ENCODE measurements around the gene SLX4IP.
A peak's percentile ranks its signal among the peaks of the same experiment; 100 is the strongest.

SLX4IP gene

GRCh38 chr20:10468340-10468845 is 33.3 kb downstream of the SLX4IP start:
- H3K4me2 ChIP-seq (ENCODE audit: low read length), result no peak overlapping the region
- H3K4me1 ChIP-seq (ENCODE audit: control insufficient read depth, low read depth, low read length), result peaks cover 8% of the 10 kb centered on the region
- no peaks in the 10 kb centered on the region for H3K27me3 ChIP-seq (ENCODE audit: insufficient read depth, low read length, poor library complexity)
- no peak overlapping the region for H3K4me3 ChIP-seq (ENCODE audit: low read length)
- H2BK120ac ChIP-seq (ENCODE audit: low read depth, low read length), result peak overlapping the region; percentile 12
- H2BK5ac ChIP-seq (ENCODE audit: low read length), result peak overlapping the region; percentile 7
- no peak overlapping the region for H3K23ac ChIP-seq (ENCODE audit: low read length)
- H3K79me1 ChIP-seq (ENCODE audit: low read length), result no peaks in the 10 kb centered on the region
- no peak overlapping the region for H3K9ac ChIP-seq (ENCODE audit: low read length)
- no peak overlapping the region for H3K56ac ChIP-seq (ENCODE audit: low read length)
- no peak overlapping the region for H3K4ac ChIP-seq (ENCODE audit: low read depth, low read length)
- H2AK5ac ChIP-seq (ENCODE audit: low read length), result no peak overlapping the region
- peak; percentile 66 for DNase-seq
- H4K8ac ChIP-seq (ENCODE audit: low read depth, low read length), result no peak overlapping the region
- no peaks in the 10 kb centered on the region for H3K36me3 ChIP-seq (ENCODE audit: control insufficient read depth, insufficient read depth, low read length)
- peak overlapping the region; percentile 100 for H2BK15ac ChIP-seq (replicated peaks; ENCODE audit: low read depth)
- WGBS (ENCODE audit: extremely low coverage, insufficient coverage, low lambda C conversion rate), result no CpG with 5 or more reads among the region's 2 CpGs
- H3K79me2 ChIP-seq (ENCODE audit: control insufficient read depth, insufficient read depth, low read length), result no peaks in the 10 kb centered on the region
- H3K27ac ChIP-seq (ENCODE audit: low read depth, low read length), result peak overlapping the region; percentile 3
- no peak overlapping the region for H3K18ac ChIP-seq (ENCODE audit: low read length)
- H4K5ac ChIP-seq (ENCODE audit: low read length), result no peak overlapping the region

- no peak for DNase-seq
- H2BK15ac ChIP-seq (replicated peaks; ENCODE audit: low read depth), result peak overlapping the region; percentile 100
- H3K9ac ChIP-seq (ENCODE audit: low read length), result no peak overlapping the region
- no peak overlapping the region for H3K23ac ChIP-seq (ENCODE audit: low read length)
- H3K4me2 ChIP-seq (ENCODE audit: low read length), result no peak overlapping the region
- no CpG with 5 or more reads among the region's 2 CpGs for WGBS (ENCODE audit: extremely low coverage, insufficient coverage, low lambda C conversion rate)
- peak overlapping the region; percentile 79 for H3K4ac ChIP-seq (ENCODE audit: low read depth, low read length)
- no peaks in the 10 kb centered on the region for H3K79me2 ChIP-seq (ENCODE audit: control insufficient read depth, insufficient read depth, low read length)
- peak overlapping the region; percentile 68 for H3K18ac ChIP-seq (ENCODE audit: low read length)
- H2BK5ac ChIP-seq (ENCODE audit: low read length), result no peak overlapping the region
- peak overlapping the region; percentile 37 for H3K27ac ChIP-seq (ENCODE audit: low read depth, low read length)
- H4K8ac ChIP-seq (ENCODE audit: low read depth, low read length), result no peak overlapping the region
- no peaks in the 10 kb centered on the region for H3K36me3 ChIP-seq (ENCODE audit: control insufficient read depth, insufficient read depth, low read length)
- peaks cover 8% of the 10 kb centered on the region for H3K4me1 ChIP-seq (ENCODE audit: control insufficient read depth, low read depth, low read length)
- H3K79me1 ChIP-seq (ENCODE audit: low read length), result no peaks in the 10 kb centered on the region
- H4K5ac ChIP-seq (ENCODE audit: low read length), result no peak overlapping the region
- no peaks in the 10 kb centered on the region for H3K27me3 ChIP-seq (ENCODE audit: insufficient read depth, low read length, poor library complexity)
- H3K4me3 ChIP-seq (ENCODE audit: low read length), result no peak overlapping the region
- peak overlapping the region; percentile 31 for H3K56ac ChIP-seq (ENCODE audit: low read length)
- H2BK120ac ChIP-seq (ENCODE audit: low read depth, low read length), result no peak overlapping the region
- no peak overlapping the region for H2AK5ac ChIP-seq (ENCODE audit: low read length)
Observed at GRCh38 chr20:10469056-10469455, 34.0 kb downstream of the SLX4IP start.

DNA sequence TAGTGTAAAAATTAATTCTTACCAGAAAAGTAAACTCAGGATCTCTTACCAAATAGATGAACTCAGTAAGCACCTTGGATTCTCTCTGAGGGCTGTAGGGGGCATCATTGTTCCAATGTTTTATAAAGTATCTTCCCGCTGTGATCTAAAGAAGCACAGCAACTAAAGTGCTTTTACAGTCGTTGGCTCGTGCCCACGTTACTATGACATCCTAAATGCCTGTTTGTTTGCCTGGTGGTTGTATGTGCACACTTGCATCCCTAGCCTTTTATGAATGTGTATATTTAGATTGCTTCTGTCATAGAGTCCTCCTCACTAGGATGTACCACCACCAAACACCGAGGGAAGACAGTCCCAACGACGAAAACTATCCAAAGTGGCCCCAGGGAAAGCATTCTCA is 34.5 kb downstream of the SLX4IP start:
- Histone ChIP-seq H4K8ac (ENCODE audit: low read depth, low read length) (no peak overlapping the region), H3K4me3 (ENCODE audit: low read length) (no peak overlapping the region), H3K4me2 (ENCODE audit: low read length) (no peak overlapping the region), H3K36me3 (ENCODE audit: control insufficient read depth, insufficient read depth, low read length) (no peaks in the 10 kb centered on the region), H3K79me1 (ENCODE audit: low read length) (no peaks in the 10 kb centered on the region), H3K9ac (ENCODE audit: low read length) (no peak overlapping the region), H3K4me1 (ENCODE audit: control insufficient read depth, low read depth, low read length) (peaks cover 8% of the 10 kb centered on the region), H3K27ac (ENCODE audit: low read depth, low read length) (no peak overlapping the region), H4K5ac (ENCODE audit: low read length) (no peak overlapping the region), H2BK120ac (ENCODE audit: low read depth, low read length) (no peak overlapping the region), H3K27me3 (ENCODE audit: insufficient read depth, low read length, poor library complexity) (no peaks in the 10 kb centered on the region), H3K4ac (ENCODE audit: low read depth, low read length) (no peak overlapping the region), H2BK15ac (replicated peaks; ENCODE audit: low read depth) (no peak overlapping the region), H3K56ac (ENCODE audit: low read length) (no peak overlapping the region), H3K23ac (ENCODE audit: low read length) (no peak overlapping the region), H3K18ac (ENCODE audit: low read length) (peak overlapping the region; percentile 16), H3K79me2 (ENCODE audit: control insufficient read depth, insufficient read depth, low read length) (no peaks in the 10 kb centered on the region), H2AK5ac (ENCODE audit: low read length) (no peak overlapping the region), H2BK5ac (ENCODE audit: low read length) (no peak overlapping the region)
- WGBS (ENCODE audit: extremely low coverage, insufficient coverage, low lambda C conversion rate), result no CpG with 5 or more reads among the region's 7 CpGs
- peak; percentile 87 for DNase-seq

DNA sequence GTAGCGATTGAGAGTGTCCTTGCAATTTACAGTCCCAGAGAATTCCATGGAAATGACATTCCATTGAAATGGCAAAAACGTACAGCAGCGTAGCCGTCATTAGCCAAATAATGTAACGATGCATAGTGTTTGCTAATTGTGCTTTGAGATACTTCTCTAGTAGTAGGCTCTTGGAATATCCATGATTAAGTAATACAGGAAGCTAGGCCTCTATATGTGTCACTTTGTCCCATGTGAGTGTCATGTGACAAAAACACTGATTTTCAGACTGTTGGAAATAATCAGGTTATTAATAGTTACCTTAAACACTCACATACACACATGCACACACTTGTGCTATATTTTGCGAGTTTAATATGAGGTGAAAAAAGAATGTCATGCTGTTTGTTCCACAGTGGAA is 35.2 kb downstream of the SLX4IP start:
- no peak overlapping the region for H3K23ac ChIP-seq (ENCODE audit: low read length)
- H3K27ac ChIP-seq (ENCODE audit: low read depth, low read length), result no peak overlapping the region
- no peaks in the 10 kb centered on the region for H3K27me3 ChIP-seq (ENCODE audit: insufficient read depth, low read length, poor library complexity)
- no peak overlapping the region for H3K56ac ChIP-seq (ENCODE audit: low read length)
- H3K36me3 ChIP-seq (ENCODE audit: control insufficient read depth, insufficient read depth, low read length), result no peaks in the 10 kb centered on the region
- H4K5ac ChIP-seq (ENCODE audit: low read length), result no peak overlapping the region
- no peak overlapping the region for H2BK15ac ChIP-seq (replicated peaks; ENCODE audit: low read depth)
- H3K4ac ChIP-seq (ENCODE audit: low read depth, low read length), result no peak overlapping the region
- DNase-seq, result no peak
- no CpG with 5 or more reads among the region's 6 CpGs for WGBS (ENCODE audit: extremely low coverage, insufficient coverage, low lambda C conversion rate)
- no peak overlapping the region for H3K9ac ChIP-seq (ENCODE audit: low read length)
- no peak overlapping the region for H2BK120ac ChIP-seq (ENCODE audit: low read depth, low read length)
- H3K79me2 ChIP-seq (ENCODE audit: control insufficient read depth, insufficient read depth, low read length), result no peaks in the 10 kb centered on the region
- H2BK5ac ChIP-seq (ENCODE audit: low read length), result no peak overlapping the region
- no peak overlapping the region for H3K18ac ChIP-seq (ENCODE audit: low read length)
- no peak overlapping the region for H3K4me2 ChIP-seq (ENCODE audit: low read length)
- peaks cover 2% of the 10 kb centered on the region for H3K79me1 ChIP-seq (ENCODE audit: low read length)
- H3K4me3 ChIP-seq (ENCODE audit: low read length), result no peak overlapping the region
- peaks cover 12% of the 10 kb centered on the region for H3K4me1 ChIP-seq (ENCODE audit: control insufficient read depth, low read depth, low read length)
- H4K8ac ChIP-seq (ENCODE audit: low read depth, low read length), result no peak overlapping the region
- H2AK5ac ChIP-seq (ENCODE audit: low read length), result no peak overlapping the region

DNA sequence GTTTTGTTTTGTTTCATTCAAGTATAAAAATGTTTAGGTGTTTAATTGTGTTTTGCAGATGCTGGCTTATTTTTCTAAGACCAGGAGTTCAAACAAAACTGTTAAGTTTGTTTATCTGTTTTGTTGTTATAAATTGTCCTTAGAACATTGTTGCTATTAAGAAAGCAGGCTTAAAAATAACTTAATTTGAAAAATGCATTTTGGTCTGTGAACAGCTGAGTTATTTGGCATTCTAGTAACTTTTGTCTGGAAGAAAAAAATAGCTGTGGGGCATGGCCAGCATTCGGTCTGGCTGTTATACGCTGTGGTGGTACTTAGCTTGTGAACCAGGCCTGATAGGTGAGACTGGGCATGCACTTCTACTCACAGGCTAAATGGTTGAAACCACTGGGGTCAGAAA is 37.8 kb downstream of the SLX4IP start:
- Histone ChIP-seq H3K56ac (ENCODE audit: low read length) (no peak overlapping the region), H3K79me1 (ENCODE audit: low read length) (peaks cover 2% of the 10 kb centered on the region), H2BK15ac (replicated peaks; ENCODE audit: low read depth) (no peak overlapping the region), H3K23ac (ENCODE audit: low read length) (no peak overlapping the region), H3K36me3 (ENCODE audit: control insufficient read depth, insufficient read depth, low read length) (no peaks in the 10 kb centered on the region), H3K4me3 (ENCODE audit: low read length) (no peak overlapping the region), H2BK5ac (ENCODE audit: low read length) (no peak overlapping the region), H3K18ac (ENCODE audit: low read length) (no peak overlapping the region), H4K8ac (ENCODE audit: low read depth, low read length) (peak overlapping the region; percentile 81), H3K27ac (ENCODE audit: low read depth, low read length) (no peak overlapping the region), H3K9ac (ENCODE audit: low read length) (no peak overlapping the region), H3K27me3 (ENCODE audit: insufficient read depth, low read length, poor library complexity) (no peaks in the 10 kb centered on the region), H2AK5ac (ENCODE audit: low read length) (no peak overlapping the region), H3K4ac (ENCODE audit: low read depth, low read length) (no peak overlapping the region), H4K5ac (ENCODE audit: low read length) (no peak overlapping the region), H2BK120ac (ENCODE audit: low read depth, low read length) (no peak overlapping the region), H3K4me2 (ENCODE audit: low read length) (no peak overlapping the region), H3K79me2 (ENCODE audit: control insufficient read depth, insufficient read depth, low read length) (no peaks in the 10 kb centered on the region), H3K4me1 (ENCODE audit: control insufficient read depth, low read depth, low read length) (peaks cover 9% of the 10 kb centered on the region)
- DNase-seq, result no peak
- no CpG with 5 or more reads among the region's 2 CpGs for WGBS (ENCODE audit: extremely low coverage, insufficient coverage, low lambda C conversion rate)

DNA sequence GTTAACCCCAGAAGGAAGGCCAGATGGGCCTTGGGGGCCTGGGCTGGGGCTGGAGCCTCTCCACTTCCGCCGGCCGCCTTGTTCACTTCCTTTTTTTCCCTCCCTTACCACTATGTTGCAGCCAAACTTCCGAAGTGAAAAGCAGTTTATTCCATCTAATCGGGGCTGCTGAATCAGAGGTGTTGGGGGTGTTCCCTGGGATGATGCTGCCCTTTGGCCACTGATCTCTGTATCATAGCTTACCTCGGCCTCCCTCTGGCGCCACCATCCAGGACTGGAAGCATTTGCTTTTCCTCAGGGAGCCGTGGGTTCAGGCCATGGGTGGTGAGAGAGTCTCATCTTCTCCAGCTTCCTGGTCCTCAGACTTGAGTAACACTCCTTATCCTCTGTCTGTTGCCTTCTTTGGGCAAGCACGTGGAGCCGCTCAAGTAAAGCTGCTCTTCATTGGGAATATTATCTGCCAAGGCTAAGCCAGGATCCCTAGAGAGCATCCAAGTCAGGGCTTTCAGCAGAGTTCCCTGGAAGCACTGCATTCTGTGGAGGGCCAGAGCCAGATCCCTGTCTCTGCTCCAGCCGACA is 39.6 kb downstream of the SLX4IP start:
- H3K27ac ChIP-seq (ENCODE audit: low read depth, low read length), result no peak overlapping the region
- no peak overlapping the region for H3K56ac ChIP-seq (ENCODE audit: low read length)
- no peak overlapping the region for H2BK120ac ChIP-seq (ENCODE audit: low read depth, low read length)
- H4K5ac ChIP-seq (ENCODE audit: low read length), result no peak overlapping the region
- no peak overlapping the region for H3K4me3 ChIP-seq (ENCODE audit: low read length)
- H3K79me2 ChIP-seq (ENCODE audit: control insufficient read depth, insufficient read depth, low read length), result no peaks in the 10 kb centered on the region
- H3K36me3 ChIP-seq (ENCODE audit: control insufficient read depth, insufficient read depth, low read length), result no peaks in the 10 kb centered on the region
- no peaks in the 10 kb centered on the region for H3K27me3 ChIP-seq (ENCODE audit: insufficient read depth, low read length, poor library complexity)
- H3K4ac ChIP-seq (ENCODE audit: low read depth, low read length), result no peak overlapping the region
- H3K9ac ChIP-seq (ENCODE audit: low read length), result no peak overlapping the region
- no peak overlapping the region for H3K18ac ChIP-seq (ENCODE audit: low read length)
- WGBS (ENCODE audit: extremely low coverage, insufficient coverage, low lambda C conversion rate), result no CpG with 5 or more reads among the region's 11 CpGs
- no peak overlapping the region for H4K8ac ChIP-seq (ENCODE audit: low read depth, low read length)
- no peak overlapping the region for H2AK5ac ChIP-seq (ENCODE audit: low read length)
- H3K4me2 ChIP-seq (ENCODE audit: low read length), result no peak overlapping the region
- no peak overlapping the region for H2BK15ac ChIP-seq (replicated peaks; ENCODE audit: low read depth)
- no peak for DNase-seq
- H3K23ac ChIP-seq (ENCODE audit: low read length), result no peak overlapping the region
- H2BK5ac ChIP-seq (ENCODE audit: low read length), result no peak overlapping the region
- peaks cover 4% of the 10 kb centered on the region for H3K4me1 ChIP-seq (ENCODE audit: control insufficient read depth, low read depth, low read length)
- peaks cover 2% of the 10 kb centered on the region for H3K79me1 ChIP-seq (ENCODE audit: low read length)
